Activated T-cell treated with anti-CD3 and anti-CD28 coated beads, Interleukin-2, amount 50 U/mL, for 24 hours (primary cell): ENCODE results near the gene CCDC74B.
"Not testable (repeated sequence)": the region's sequence is repeated elsewhere in the genome, so short reads cannot be mapped to it uniquely, and the experiment has no call there.

Experiments
- DNase-seq: peaks from one replicate; pipeline ENCODE4 v3.0.0-alpha.2; 2020
- H3K27ac Mint-ChIP-seq: 2 replicates; pipeline ENCODE4 v1.8.0; 2020; ENCODE audit warnings: mild to moderate bottlenecking, mixed read lengths
- H3K27me3 Mint-ChIP-seq: 2 replicates; pipeline ENCODE4 v1.8.0; 2020; ENCODE audit warnings: mixed read lengths
- H3K36me3 Mint-ChIP-seq: 2 replicates; pipeline ENCODE4 v1.8.0; 2020; ENCODE audit warnings: low read depth, mixed read lengths
- H3K4me1 Mint-ChIP-seq: 2 replicates; pipeline ENCODE4 v1.8.0; 2020; ENCODE audit warnings: low read depth, mixed read lengths
- H3K4me3 Mint-ChIP-seq: 2 replicates; pipeline ENCODE4 v1.8.0; 2020; ENCODE audit warnings: mild to moderate bottlenecking, moderate library complexity, mixed read lengths
- H3K9me3 Mint-ChIP-seq: 2 replicates; pipeline ENCODE4 v1.8.0; 2020; ENCODE audit warnings: mixed read lengths

Gene CCDC74B

DNA sequence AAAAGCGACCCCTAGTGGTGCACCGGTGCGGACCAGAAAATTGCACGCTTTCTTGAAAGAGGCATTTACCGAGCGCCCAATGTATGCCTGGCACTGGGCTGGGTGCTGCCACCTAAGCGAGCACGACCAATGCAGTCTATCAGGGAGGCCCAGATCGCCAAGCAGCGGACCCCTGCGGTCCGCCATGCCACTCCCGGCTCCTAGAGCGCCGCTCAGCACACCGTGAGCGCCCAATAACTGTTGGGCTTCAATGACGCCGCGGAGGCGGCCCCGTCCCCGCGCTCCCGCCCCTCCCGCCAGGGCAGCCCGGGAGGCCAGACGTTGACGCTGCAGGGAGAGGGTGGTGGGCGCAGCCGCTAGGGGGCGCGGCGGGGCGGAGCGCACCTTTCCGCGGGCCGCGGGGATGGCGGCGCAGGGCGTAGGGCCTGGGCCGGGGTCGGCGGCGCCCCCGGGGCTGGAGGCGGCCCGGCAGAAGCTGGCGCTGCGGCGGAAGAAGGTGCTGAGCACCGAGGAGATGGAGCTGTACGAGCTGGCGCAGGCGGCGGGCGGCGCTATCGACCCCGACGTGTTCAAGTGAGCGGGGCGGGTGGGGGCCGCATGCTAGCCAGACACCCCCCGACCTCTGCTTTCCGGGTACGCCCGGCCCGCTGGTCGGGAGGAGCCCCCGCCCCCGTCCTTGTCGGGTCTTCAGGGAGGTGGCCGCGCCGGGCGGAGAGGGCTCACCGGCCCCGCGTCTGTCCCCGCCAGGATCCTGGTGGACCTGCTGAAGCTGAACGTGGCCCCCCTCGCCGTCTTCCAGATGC lies 37.2 kb upstream of the CCDC74B start, which contains the start of gene MZT2B:
Gene MZT2B, plus strand, starts transcription at position 383 of the 803 bp plus-strand sequence. Its CDS starts 21 bp downstream, at position 404.
- Mint-ChIP-seq H3K4me3 (peak within 1 kb of the TSS; percentile 97), H3K27ac (peak within 1 kb of the TSS; percentile 98), H3K4me1 (peaks cover 33% of the 10 kb centered on the region), H3K36me3 (peaks cover 60% of the 10 kb centered on the region)
- peak; percentile 94 for DNase-seq
- not testable (repeated sequence) for H3K27me3 Mint-ChIP-seq, H3K9me3 Mint-ChIP-seq

GRCh38 chr2:130181325-130181879 lies 36.5 kb upstream of the CCDC74B start, which contains the start of gene SMPD4:
TSS of gene SMPD4 (minus strand) at chr2:130181602. CDS start at chr2:130176592, 5,010 bp downstream.
- H3K36me3 Mint-ChIP-seq = peaks cover 63% of the 10 kb centered on the region
- no peaks in the 10 kb centered on the region for H3K9me3 Mint-ChIP-seq
- no peaks in the 10 kb centered on the region for H3K27me3 Mint-ChIP-seq
- H3K27ac Mint-ChIP-seq = peak within 1 kb of the TSS; percentile 98
- peaks cover 37% of the 10 kb centered on the region for H3K4me1 Mint-ChIP-seq
- DNase-seq = peak; percentile 99
- peak within 1 kb of the TSS; percentile 97 for H3K4me3 Mint-ChIP-seq

DNA sequence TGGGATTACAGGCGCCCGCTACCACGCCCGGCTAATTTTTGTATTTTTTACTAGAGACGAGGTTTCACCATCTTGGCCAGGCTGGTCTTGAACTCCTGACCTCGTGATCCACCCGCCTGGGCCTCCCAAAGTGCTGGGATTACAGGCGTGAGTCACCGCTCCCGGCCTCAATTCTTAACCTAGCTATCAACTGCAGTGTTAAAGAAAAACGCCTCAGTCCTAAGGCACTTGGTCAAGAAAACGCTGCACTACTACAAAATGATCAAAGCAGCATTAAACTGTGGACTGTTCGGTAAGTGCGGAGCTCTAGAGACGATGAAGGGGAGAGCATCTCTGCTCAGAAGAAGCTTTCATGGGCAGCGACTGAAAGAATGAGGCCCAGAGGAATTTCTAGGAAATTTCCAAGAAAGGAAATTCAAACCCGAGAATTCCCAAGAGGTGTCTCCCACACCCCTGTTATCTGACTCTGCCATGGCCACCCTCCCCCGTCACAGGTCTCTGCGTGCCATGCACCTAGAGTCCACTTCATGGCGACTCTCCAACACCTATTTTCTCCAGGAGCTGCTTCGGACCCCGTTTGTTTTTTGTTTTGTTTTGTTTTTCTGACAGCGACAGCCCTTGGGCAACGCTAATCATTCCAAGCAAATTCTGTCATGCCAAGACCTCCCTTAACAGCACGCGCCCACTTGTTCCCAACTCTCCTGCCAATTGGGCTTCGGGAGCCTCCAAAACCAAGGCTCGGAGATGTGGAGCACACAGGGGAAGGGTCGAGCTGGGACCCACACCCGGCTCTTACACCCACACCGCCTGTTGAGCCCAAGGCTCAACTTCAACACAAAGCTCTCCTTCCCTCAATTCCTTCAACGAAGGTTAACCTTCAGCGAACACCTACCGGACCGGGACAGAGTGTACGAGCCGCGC lies 35.8 kb upstream of the CCDC74B start:
- H3K27ac Mint-ChIP-seq = peak overlapping the region; percentile 98
- peak overlapping the region; percentile 97 for H3K4me3 Mint-ChIP-seq
- DNase-seq, H3K27me3 Mint-ChIP-seq, H3K9me3 Mint-ChIP-seq: not testable (repeated sequence)
- H3K36me3 Mint-ChIP-seq = peaks cover 62% of the 10 kb centered on the region
- H3K4me1 Mint-ChIP-seq = peaks cover 38% of the 10 kb centered on the region

GRCh38 chr2:130174866-130175265 lies 30.0 kb upstream of the CCDC74B start:
- Mint-ChIP-seq H3K27ac (peak overlapping the region; percentile 34), H3K4me1 (peaks cover 24% of the 10 kb centered on the region), H3K36me3 (peaks cover 80% of the 10 kb centered on the region)
- not testable (repeated sequence) for DNase-seq, H3K27me3 Mint-ChIP-seq, H3K4me3 Mint-ChIP-seq, H3K9me3 Mint-ChIP-seq

GRCh38 chr2:130169896-130170295 lies 25.0 kb upstream of the CCDC74B start:
- Mint-ChIP-seq H3K27me3 (no peaks in the 10 kb centered on the region), H3K4me3 (no peak overlapping the region), H3K4me1 (peaks cover 2% of the 10 kb centered on the region), H3K36me3 (peaks cover 93% of the 10 kb centered on the region), H3K9me3 (no peaks in the 10 kb centered on the region), H3K27ac (no peak overlapping the region)
- DNase-seq = no peak

DNA sequence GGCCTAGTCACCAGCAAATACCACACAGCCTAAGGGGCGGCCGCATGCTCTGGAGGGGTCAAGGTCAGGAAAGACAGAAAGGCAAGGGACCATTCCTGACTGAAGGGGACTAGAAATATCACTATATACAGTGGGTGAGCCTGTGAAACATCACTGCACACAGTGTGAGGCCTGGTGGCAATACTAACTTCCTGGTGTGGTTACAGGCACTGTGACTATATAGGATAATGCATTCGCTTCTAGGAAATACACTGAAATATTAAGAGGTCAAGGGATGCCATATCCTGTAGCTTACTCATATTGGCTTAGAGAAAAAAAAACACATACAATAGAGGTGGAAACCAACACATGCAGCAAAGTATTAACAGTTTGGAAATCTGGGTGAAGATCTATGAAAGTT lies 24.3 kb upstream of the CCDC74B start:
- H3K9me3 Mint-ChIP-seq, DNase-seq, H3K27me3 Mint-ChIP-seq, H3K4me3 Mint-ChIP-seq, H3K4me1 Mint-ChIP-seq, H3K27ac Mint-ChIP-seq: not testable (repeated sequence)
- H3K36me3 Mint-ChIP-seq = peaks cover 93% of the 10 kb centered on the region

DNA sequence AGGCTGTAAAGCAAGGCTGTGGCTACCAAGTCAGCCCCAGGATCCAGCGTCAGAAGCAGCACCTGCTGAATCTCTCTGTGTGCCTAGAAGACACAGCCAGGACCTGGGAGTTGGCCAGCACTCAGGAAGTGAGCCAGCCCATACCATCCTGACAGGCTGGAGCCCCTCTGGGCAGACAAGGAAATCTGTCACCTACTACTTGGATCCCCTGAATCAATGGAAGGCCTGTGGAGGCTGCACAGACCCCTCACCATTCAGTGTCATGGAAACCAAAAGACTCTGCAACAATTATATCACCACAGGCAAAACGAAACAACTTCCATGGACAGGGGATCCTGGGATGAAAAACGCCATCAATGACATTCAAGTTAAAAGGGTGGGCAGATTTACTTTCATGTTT lies 21.7 kb upstream of the CCDC74B start:
- H3K27ac Mint-ChIP-seq = not testable (repeated sequence)

DNA sequence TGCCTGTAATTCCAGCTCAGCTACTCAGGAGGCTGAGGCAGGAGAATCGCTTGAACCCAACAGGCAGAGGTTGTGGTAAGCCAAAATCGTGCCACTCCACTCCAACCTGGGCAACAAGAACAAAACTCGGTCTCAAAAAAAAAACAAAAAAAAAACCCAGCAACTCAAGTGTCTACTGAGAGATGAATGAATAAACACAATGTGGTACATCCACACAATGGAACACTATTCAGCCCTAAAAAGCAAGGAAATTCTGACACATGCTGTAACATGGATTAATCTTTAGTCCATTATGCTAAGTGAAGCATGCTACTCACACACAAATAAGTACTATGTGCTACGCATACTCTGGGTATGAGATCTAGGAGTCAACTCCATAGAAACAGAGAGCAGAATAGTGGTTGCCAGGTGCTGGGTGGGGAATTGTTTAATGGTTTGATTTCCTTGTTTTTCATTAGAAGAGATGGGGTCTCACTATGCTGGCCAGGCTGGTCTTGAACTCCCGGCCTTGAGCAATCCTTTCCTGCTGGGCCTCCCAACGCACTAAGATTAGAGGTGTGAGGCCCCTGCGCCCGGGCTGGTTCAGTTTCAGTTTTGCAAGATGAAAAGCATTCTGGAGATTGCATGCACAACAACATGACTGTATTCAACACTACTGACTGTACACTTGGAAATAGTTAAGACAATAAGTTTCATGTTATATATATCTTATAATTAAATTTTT lies 20.5 kb upstream of the CCDC74B start:
- DNase-seq = no peak
- no peak overlapping the region for H3K27ac Mint-ChIP-seq
- peaks cover 1% of the 10 kb centered on the region for H3K4me1 Mint-ChIP-seq
- no peaks in the 10 kb centered on the region for H3K9me3 Mint-ChIP-seq
- H3K4me3 Mint-ChIP-seq = no peak overlapping the region
- H3K36me3 Mint-ChIP-seq = peaks cover 94% of the 10 kb centered on the region
- no peaks in the 10 kb centered on the region for H3K27me3 Mint-ChIP-seq

More for the DNA sequence above, 21.7 kb upstream of the CCDC74B start:
- H3K36me3 Mint-ChIP-seq = peaks cover 92% of the 10 kb centered on the region
- not testable (repeated sequence) for H3K4me1 Mint-ChIP-seq, H3K4me3 Mint-ChIP-seq, H3K9me3 Mint-ChIP-seq, H3K27me3 Mint-ChIP-seq, DNase-seq

- Mint-ChIP-seq H3K4me3 (no peak overlapping the region), H3K9me3 (no peaks in the 10 kb centered on the region), H3K4me1 (peaks cover 5% of the 10 kb centered on the region), H3K27me3 (no peaks in the 10 kb centered on the region), H3K27ac (no peak overlapping the region), H3K36me3 (peaks cover 94% of the 10 kb centered on the region)
- no peak for DNase-seq
Observed at GRCh38 chr2:130162968-130163367, 18.1 kb upstream of the CCDC74B start.

DNA sequence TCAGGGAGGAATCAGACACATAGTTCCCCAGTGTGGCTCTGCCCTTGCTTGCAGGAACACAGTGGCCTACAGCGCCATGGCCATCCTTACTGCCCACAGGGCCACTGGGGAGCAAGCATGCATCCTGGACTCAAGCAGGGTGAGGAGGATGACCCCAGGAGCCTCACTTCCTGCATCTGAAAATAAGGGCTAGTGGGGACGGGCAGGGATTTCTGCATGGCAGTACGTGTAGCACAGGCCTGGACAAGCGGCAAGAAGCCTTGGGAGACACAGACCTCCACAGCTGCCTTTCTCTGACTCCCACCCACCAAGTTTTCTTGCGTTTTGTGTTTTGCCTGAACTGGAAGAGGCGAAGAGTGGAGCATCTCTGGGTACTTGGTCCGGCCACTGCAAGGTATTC lies 17.6 kb upstream of the CCDC74B start:
- H3K4me3 Mint-ChIP-seq, H3K27me3 Mint-ChIP-seq, H3K9me3 Mint-ChIP-seq, H3K4me1 Mint-ChIP-seq, DNase-seq, H3K27ac Mint-ChIP-seq: not testable (repeated sequence)
- peaks cover 94% of the 10 kb centered on the region for H3K36me3 Mint-ChIP-seq

DNA sequence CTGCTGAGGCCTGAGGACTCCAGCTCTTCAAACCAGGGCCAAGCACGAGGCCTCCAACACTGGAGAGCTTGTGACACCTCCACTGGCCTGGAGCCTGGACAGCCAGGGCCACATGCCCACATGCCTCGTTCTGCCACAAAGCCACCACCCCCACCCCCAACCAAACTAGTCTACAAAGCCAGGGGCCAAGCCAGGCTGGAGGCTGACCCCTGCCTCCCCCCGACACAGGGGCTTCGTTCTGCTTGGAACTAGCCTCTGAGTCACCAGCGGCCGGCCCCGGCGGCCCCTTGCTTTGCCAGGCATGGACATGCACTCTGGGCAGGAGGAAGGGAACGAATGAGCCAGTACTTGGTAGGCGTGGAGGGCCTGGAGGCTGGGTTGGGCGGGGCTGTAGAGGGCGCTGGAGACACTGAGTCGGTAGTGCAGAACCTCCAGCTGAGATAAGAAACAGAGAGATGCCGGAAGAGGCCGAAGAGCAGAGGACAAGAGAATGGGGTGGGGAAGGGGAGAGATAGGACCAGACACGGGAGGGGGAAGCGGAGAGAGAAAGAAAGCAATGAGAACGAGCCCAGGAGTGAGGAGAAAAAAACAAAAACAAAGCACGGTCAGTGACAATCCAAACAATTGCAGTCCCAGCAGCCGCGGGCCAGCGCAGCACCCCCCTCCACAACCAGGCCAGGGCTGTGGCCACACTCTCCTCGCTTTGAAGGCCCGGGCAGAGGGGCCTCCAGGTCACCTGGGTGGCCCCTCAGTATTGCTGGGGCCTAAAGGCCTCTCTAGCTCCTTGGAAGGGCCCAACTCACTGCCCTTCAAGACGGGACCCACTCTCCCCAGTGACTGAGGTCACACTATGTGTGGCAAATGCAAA lies 16.2 kb upstream of the CCDC74B start:
- not testable (repeated sequence) for H3K9me3 Mint-ChIP-seq, H3K27ac Mint-ChIP-seq, H3K27me3 Mint-ChIP-seq, H3K4me1 Mint-ChIP-seq, DNase-seq, H3K4me3 Mint-ChIP-seq
- H3K36me3 Mint-ChIP-seq = peaks cover 90% of the 10 kb centered on the region

- H3K4me1 Mint-ChIP-seq = peaks cover 6% of the 10 kb centered on the region
- no peak for DNase-seq
- no peak overlapping the region for H3K27ac Mint-ChIP-seq
- no peaks in the 10 kb centered on the region for H3K27me3 Mint-ChIP-seq
- H3K4me3 Mint-ChIP-seq = no peak overlapping the region
- H3K9me3 Mint-ChIP-seq = no peaks in the 10 kb centered on the region
- H3K36me3 Mint-ChIP-seq = peaks cover 90% of the 10 kb centered on the region
Observed at GRCh38 chr2:130160131-130160530, 15.2 kb upstream of the CCDC74B start.

- H3K27ac Mint-ChIP-seq, H3K27me3 Mint-ChIP-seq, H3K4me3 Mint-ChIP-seq, DNase-seq, H3K9me3 Mint-ChIP-seq, H3K4me1 Mint-ChIP-seq: not testable (repeated sequence)
- H3K36me3 Mint-ChIP-seq = peaks cover 92% of the 10 kb centered on the region
Observed at GRCh38 chr2:130159376-130159775, 14.5 kb upstream of the CCDC74B start.
